Stimulated activated CD4-positive, alpha-beta T cell treated with anti-CD3 and anti-CD28 coated beads, TNF-alpha, amount 100 ng/mL, for 48 hours (primary cell): Measurements from ENCODE around the gene MMS19.

Experiments
- DNase-seq, 3 donors: peaks; one replicate each; pipeline ENCODE4 v3.0.0-alpha.2; 2020; ENCODE audit warnings: low read depth in 3 of 3

Gene MMS19

GRCh38 chr10:97463363-97464132 is 34.7 kb downstream of the MMS19 start:
- DNase-seq: no peak

DNA sequence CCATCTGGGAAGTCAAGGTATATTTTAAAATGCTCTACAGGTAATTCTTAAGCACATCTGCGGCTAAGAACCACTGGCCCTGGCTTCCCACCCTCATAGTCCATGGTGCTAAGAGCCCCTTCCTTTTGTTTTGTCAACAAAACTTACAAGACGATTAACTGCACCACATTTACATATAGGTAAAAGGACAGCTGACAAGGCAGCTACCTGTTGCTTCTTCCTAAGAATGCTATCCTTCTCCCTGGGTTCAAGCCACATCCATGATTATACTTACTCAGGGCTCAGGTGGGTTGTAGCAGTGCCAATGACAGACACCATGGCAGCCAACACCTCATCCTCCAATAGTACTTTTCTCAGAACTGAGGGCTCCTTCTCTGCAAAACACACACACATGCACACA is 35.9 kb downstream of the MMS19 start:
- no peak for DNase-seq

- no peak for DNase-seq
These were observed 38.3 kb downstream of the MMS19 start for GRCh38 chr10:97459933-97460332.

- no peak for DNase-seq
These were observed 39.1 kb downstream of the MMS19 start for GRCh38 chr10:97459111-97459510.

GRCh38 chr10:97456686-97457065 is 41.5 kb downstream of the MMS19 start:
- DNase-seq: no peak

DNA sequence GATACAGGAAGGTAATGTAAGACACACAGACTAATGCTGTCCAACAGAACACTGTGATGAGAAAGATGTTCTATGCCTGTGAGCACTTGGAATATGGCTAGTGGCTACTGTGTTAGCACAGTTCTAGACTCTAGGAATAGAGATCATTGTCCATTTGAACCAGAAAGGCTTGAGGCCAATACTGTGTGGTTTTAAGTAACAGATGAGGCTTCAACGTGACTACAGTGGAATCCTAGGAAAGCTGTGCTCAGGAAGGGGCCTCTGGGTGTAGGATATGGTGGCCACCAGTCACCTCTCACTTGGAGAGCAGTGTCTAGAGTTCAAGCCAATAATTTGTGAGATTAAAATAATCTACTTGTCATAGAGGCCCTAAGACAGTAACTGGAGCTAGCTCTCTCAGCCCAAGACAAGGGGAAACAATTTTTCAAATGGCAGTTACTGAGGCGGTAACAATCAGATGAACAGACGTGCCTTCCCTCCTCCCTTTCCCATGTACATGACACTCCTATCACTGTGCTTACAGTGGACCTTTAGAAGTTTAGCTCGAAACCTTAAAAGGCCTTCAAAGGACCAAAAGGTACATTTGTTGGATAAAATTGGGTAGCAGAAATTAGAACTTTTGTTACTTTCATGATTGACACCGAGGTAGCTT is 42.1 kb downstream of the MMS19 start:
- no peak for DNase-seq

DNA sequence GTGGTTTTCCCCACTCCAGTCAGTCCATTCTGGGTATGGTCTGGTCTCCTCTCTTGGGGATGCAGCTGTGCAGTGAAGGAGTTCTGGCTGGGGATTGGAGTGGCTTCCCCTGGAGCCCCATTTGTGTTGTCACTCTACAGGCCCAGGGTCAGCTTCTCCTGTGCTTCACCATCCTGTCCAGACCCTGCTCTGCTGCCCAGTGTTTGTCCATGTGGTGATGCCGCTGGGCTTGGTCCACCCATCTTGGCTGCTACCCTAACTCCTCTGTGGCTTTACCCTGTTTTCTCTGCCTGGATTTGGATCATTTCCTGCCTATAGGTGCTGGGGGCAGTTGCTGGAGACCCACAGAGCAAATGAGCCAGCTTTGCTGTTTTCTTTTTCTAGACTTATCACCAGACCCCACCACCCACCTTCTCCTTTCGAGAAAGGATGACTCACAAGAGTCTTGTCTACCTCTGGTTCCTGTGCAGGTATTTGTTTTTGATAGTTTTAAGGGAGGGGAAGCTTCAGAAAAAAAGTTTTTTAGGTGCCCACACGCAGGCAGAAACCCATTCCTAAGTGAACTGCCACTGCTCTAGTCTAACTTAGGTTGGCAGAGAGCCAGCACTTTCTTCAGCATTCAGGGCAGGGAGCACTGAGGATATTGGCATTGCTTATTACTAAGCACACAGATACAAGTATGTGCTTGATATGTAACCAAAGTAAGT is 43.7 kb downstream of the MMS19 start:
- DNase-seq: no peak

DNA sequence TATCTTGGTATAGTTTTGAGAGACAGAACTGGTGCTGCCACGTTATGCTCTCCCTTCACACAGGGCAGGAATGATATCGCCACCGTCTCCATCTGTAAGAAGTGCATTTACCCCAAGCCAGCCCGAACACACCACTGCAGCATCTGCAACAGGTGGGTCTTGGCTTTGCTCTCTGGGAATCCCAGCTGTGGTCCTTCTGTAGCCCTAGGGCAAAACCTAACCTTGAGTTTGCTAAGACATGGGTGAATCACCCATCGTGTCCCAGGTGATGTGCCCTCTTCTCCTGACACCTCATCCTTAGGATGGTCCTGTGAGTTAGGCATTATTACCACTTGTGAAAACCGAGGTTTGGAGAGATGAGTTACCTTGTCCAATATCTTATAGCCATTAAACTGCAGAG is 45.9 kb downstream of the MMS19 start:
- DNase-seq: no peak

- DNase-seq: no peak
These were observed 46.6 kb downstream of the MMS19 start for GRCh38 chr10:97451605-97452004.

GRCh38 chr10:97450828-97451227 is 47.4 kb downstream of the MMS19 start:
- DNase-seq: no peak

- DNase-seq: peak; percentile 85 to 92 (median 89)
These were observed 52.2 kb downstream of the MMS19 start, which contains the start of the genes EXOSC1 and ZDHHC16 for GRCh38 chr10:97445722-97446639. EXOSC1 (minus strand) TSS chr10:97446006; CDS start chr10:97445985, 21 bp downstream. ZDHHC16 (plus strand) TSS chr10:97446175; CDS start chr10:97451676, 5,501 bp downstream.

GRCh38 chr10:97445357-97445721 is 52.9 kb downstream of the MMS19 start:
- DNase-seq: no peak

GRCh38 chr10:97444212-97444611 is 54.0 kb downstream of the MMS19 start:
- no peak for DNase-seq

- DNase-seq: no peak
These were observed 55.9 kb downstream of the MMS19 start for GRCh38 chr10:97442277-97442676.

- no peak for DNase-seq
These were observed 63.0 kb downstream of the MMS19 start for GRCh38 chr10:97435211-97435610.

- DNase-seq: no peak
These were observed 63.7 kb downstream of the MMS19 start for GRCh38 chr10:97434557-97434956.

DNA sequence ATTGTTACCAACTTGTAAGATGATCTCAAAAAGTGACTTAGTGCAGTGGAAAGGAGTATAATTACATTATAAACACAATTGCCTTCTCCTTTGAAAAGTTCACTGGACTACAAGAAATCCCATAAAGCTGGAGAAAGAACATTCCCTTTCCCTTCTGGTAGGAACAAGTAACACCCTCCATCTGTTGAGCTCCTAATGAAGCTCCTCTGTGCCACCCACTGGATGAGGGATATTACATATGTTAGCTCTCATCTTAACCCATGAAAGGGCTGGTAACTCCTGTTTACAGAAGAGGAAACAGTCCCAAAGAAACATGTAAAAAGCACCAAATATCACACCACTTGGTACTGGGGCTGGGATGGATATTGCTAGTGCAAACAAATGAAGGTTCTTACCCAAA is 64.2 kb downstream of the MMS19 start:
- no peak for DNase-seq

DNA sequence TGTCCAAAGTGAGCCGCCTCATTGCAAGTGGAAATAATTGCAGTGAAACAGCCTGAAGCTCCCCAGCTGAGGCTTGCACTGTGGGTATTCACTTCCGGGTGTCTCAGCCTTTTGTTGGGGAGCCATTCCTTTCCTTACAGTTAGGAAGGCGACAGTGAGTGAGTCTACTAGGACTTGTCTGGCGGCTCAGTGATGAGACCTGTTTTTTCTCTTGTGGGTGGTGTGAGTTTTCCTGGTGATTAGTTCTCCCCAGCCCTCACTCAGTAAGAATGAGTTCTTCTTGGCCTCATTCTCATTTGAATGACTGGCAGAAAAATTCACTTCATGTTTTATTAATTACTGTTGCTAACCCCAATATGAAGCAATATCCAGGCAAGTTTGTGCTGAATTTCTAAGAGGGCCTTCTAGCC is 69.6 kb downstream of the MMS19 start:
- DNase-seq: no peak

GRCh38 chr10:97427571-97428179 is 70.5 kb downstream of the MMS19 start:
- DNase-seq: no peak

GRCh38 chr10:97426776-97427570 is 71.2 kb downstream of the MMS19 start:
- DNase-seq: no peak
